Measurements from ENCODE around the gene OPCML.

Gene OPCML

DNA sequence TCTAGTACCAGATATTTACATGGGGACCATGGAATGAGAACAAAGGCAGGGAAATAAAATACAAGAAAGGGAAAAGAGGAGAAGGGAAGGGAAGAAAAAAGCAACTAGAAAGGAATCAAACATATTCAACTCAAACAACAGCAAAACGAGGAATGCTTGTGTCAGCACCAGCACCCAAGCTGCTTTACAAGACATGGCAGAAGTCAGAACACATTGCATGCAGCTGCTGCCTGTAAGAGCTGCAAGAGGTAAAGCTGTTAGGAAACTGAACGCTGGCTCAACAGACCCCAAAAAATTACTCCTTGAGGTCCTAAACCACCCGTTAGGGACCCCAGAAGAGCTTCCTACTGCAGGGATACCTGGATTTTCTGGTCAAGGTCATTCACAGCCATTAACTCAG lies 296.9 kb downstream of the OPCML start:
- DNase-seq (ENCODE audit: low read depth, low spot score): no peak

DNA sequence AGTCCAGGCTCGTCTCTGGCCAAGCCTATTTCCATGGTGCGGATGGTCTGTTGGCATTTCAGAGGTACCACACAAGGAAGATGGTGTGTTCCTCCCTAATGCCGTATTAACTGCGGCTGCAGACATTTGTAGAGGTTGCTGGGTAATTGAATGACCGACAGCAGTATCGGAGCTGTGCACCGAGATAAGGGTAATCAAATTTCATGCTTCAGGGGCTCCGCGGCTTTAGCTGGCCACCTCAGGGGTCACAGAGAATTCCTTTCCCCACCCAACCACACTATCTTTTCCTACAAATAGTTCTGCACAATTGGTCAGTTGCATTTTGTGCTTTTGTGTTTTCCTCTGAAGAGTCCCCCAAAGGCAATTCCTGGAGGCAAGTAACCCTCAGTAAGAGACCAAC lies 297.4 kb downstream of the OPCML start:
- DNase-seq (ENCODE audit: low read depth, low spot score): no peak

DNA sequence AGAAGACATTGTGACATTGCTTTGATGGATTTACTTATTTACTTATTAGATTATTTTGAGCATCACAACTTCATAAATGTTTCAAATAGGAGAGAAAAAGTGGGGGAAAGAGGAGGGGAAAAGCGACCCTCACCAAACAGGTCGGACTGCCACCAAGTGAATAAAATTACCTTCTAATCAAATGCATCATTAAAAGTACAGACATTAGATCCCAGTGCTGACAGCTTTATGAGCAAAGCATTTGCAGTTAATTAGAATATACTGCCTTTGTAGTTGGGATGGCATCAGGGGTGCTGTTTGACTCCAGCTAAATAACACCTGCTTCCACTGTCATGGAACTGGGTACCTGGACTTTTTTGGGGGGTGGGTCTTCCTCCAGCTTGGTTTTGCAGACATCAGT lies 299.6 kb downstream of the OPCML start:
- DNase-seq (ENCODE audit: low read depth, low spot score): no peak

DNA sequence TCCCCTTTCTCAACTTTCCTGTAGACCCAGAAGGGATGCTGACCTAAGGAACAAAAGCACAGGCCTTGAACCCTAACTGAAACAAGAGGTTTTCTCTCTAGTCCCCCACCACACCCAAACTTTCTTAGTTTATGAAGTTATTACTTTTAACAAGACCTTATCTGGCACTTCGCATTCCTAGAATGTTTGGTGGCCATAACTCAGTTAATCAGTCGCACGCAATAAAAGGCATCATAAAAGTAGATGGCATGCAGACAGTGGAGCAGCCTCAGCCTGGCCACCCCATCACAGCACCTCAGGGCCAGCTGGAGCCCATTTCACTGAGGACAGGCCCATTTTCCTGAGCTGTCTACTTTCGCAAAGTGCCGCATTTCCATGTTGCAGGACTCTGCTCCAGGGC lies 301.9 kb downstream of the OPCML start:
- DNase-seq (ENCODE audit: low read depth, low spot score): no peak

DNA sequence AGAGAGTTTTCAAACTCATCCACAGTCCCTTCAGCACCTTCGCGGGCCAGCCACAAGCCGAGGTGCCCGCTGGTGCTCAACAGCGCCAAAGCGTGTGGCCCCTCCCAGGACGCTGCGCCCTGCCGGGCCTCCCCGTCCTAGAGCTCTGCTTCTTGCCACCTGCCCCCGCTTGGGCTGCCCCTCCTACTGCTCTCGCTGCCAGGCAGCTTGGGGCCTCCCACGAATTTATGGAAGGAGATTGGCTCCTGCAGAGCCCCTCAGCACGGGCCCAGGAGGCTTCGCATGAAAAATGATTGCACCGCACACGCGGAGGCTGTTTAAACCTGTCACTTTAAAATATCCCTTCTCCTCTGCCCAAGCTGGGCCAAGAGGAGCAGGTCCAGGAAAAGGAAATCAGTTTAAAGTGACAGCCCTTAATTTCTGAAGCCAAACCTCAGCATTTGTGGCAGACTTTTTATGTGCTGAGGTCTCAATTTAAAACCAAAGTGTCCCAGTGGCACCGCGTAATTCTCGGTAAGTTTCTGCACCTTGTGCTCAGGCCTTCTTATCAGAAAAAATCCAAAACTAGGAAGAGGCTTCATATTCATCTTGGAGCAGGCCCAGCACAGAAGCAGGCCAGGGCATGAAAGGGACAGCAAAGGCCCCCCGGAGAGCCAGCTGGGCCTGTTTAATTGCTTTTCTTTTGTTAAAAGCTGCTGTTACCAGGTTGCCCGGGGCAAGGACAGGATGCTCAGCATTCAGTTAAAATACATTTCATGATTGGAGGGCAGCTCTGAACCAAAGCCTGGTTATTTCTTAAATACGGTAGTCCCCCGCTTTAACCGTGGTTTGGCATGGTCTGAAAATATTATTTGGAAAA lies 303.6 kb downstream of the OPCML start:
- DNase-seq (ENCODE audit: low read depth, low spot score): peak; percentile 45

DNA sequence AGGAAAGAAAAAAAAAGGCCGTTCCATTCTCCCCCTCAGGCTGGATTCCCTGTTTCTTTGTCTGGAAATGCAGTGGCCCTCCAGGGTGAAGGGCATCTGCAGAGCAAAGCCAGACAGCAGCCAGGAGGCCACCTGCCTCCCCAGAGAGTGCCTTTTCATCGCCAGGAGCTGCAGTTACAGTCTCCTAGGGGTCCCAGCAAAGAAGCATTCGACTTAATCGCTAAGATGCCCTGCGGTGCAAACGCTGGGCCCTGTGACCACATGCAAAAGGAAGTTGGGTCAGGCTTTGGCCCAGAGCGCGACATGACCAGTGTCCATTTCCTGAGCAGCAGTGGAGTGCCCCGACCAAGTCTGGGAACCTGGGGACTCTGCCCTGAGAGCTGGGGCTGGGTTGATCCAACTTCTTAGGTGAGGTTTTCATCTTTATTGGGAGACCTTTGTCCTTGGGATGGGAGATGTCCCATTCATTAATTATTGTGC lies 304.6 kb downstream of the OPCML start:
- DNase-seq (ENCODE audit: low read depth, low spot score): no peak

DNA sequence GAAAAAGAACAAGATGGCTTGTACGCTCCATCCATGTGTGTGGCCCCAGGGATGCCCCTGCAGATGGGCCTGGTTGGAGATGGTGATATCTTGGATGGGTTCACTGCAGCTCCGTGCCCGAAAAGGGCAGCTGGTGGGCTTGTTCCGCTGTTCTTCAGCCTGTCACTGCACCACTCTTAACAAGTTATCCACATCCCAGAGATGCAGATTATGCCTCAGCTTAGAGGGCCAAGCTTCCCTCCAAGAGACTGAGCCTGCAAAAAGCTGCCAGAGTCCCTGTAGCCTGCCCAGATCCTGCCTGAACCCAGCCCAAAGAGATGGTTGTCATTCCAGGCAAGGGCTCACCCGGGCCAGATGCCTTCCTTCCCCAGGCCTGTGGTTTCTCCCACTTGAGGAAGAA lies 308.0 kb downstream of the OPCML start:
- DNase-seq (ENCODE audit: low read depth, low spot score): no peak

DNA sequence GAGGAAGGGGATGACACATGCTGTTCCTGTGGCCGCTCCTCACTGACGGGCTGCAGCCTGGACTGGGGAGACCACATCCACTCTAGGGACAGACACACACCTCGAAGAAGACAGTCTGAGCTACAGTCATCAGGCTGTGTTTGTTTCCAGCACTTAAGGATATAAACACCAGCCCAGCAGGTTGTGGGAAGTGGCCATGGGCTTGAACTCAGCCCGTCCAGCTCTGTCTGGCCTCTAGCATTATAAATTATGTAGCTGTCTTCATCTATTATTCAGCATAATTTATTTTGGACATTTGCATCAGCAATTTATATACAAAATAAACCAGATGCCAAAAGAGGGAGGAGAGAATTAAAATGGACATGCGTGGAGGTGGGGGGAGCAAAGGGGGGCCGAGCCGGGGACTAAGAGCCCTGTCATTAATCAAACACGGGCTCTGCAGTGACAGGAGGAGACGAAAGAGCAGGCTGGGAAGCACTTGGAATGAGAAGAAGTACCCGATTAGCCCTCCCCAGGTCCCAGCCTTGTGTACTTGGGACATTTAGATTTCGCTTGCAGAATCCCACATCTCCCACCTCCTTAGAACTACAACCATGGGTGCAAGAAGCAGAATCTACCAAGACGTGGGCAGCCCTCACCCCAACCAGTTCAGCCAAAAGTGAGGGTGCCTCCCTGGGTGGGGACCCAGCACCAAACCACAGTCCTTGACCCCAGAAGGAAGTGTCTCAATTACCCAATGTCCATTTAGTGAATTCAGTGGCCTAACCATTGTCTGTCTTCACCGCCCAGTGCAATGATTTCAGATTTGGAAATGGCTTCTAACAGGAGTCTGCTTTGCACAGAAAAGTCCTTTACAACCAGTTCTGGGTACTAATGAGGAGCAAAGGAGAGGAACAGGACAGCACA lies 309.6 kb downstream of the OPCML start:
- DNase-seq (ENCODE audit: low read depth, low spot score): no peak

DNA sequence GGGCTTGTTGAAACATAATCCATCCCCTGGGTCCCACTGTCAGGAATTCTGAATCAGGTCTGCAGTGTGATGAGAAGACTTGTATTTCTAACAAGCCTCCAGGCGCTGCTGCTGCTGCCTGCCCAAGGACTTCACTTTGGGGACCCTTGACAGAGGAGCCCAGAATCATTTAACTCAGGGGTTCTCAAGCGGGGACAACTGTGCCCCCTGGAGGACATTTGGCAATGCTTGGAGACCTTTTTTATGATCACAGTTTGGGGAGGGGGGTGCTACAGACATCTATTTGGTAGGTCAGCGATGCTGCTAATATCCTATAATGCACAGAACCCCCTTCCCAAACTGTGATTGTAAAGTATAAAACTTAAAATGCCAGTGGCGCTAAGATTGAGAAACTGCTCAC lies 312.8 kb downstream of the OPCML start:
- DNase-seq (ENCODE audit: low read depth, low spot score): no peak

DNA sequence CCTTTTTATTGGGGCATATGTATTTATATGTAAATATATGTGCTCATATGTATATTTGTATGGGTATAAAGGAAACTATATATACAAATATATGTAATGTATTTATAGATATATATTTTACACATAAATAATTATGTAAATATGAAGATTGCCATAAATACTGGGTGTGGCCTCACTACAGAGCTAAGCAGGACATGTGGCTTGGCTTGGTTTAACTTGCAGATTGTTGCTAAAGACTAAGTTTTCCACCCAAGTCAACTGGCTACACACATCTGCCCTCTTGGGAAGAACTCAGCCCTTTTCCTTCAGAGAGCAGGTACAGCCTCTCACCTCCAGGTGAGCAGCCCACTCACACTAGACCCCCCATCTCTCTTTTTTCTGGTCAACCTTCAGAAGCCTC lies 315.5 kb downstream of the OPCML start:
- DNase-seq (ENCODE audit: low read depth, low spot score): no peak

DNA sequence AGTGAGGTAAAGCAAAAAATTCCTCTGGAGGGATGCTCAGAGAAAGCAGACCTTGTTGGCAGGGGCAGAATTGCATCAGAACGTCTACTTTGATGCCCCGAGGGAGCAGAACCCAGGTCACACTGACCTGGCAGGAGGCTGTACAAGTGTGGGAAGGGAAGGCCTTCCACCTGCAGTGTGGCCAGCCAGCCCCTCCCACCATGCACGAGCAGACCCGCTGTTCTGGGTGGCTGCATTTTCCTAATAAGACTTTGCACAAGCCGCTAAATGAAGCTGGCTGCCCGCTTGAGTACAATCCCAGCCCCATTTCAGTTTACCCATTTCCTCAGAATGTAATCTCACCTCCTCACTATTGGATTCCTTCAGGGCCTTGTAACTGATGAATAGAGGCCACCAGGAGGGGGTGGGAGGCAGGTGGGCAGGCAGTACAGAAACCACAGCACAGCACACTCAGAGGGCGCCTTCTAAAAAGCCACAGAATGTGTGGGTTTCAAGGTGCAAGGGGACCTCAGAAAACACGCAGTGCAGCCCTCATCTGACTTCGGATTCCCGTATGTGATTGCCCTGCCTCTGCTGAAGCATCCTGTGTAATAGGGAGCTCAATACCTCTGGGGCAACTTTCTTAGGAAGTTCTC lies 316.6 kb downstream of the OPCML start:
- DNase-seq (ENCODE audit: low read depth, low spot score): no peak

DNA sequence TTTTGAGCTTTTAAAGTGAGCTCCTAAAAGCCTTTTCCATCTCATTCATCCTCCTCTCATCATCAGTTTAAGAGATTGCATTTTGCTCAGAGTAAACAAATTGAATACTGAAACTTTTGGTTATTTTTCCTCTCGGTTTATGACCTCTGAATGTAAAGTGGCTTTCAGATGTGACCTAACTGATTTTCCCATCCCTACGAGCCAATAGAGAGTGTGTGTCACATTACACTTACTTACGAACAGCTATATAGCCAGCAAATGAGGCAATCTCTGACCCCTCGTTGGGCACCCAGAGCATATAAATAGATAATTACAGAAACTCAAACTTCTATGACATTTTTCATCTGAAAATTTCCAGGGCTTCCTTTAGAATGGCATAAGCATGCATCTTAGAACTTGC lies 317.7 kb downstream of the OPCML start:
- no peak for DNase-seq (ENCODE audit: low read depth, low spot score)

DNA sequence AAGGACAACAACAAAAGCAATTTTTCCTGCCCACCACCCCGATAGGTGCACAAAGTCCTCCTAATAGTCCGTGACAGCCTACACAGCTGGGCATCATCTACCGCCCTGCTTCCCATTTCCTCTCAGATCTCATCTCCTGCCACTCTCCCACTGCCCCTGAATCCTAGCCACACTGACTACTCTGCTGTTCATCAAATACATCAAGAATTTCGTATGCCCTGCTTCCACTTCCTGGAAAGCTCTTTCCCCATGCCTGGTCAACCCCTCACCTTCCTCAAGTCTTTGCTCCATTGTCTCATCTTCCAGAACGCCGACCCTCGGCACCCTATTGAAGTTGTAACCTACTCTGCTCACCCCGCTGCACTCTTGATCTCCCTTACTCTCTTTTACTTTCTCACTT lies 320.1 kb downstream of the OPCML start:
- no peak for DNase-seq (ENCODE audit: low read depth, low spot score)

DNA sequence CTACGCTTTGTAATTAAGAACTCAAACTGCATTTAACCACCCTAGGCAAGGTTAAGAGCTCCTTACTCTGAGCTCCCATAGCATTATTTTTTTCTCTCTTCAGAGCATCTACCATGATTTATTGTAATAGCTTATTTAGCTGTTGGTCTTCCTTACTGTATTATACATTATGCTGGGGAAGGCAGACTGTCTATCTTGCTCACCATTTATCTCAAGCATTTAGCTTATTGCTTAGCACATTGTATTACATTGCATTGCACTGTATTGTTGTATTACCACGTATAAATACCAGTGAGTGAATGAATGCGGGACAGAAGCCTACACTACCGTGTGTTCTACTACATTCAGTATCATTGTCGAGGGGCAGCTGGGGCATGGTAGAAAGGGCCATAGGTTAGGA lies 324.3 kb downstream of the OPCML start:
- DNase-seq (ENCODE audit: low read depth, low spot score): no peak

DNA sequence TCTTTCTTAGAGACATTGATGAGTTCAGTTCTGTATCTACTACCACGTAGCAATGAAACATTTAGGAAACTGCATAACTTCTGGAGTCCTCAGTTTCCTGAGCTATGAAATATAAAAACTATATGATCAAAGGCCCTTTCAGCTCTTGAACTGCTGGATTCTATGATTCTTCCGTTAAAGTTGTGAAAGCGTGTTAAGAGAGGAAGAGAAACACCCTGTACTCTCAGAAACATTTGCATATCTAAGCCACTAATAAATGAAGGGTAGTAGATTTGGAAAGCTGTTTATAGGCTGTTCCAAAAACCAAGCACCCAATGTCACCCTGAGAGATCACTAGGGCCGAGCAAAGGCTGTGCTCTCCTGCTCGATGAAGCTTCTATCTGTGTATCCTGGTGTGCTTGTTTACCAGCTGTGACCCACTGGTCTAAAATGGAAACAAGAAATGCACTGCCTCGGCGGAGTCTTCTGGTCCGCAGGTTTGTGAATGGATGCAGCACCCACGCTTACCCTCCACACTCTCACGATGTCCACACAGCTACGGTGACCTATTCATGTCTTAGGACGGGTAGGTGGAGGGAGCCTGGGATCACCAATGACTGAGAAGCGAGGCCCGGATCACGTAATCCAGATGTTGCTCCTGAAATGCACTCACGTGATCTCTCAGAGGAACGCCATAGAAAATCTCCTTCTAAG lies 325.8 kb downstream of the OPCML start:
- no peak for DNase-seq (ENCODE audit: low read depth, low spot score)

DNA sequence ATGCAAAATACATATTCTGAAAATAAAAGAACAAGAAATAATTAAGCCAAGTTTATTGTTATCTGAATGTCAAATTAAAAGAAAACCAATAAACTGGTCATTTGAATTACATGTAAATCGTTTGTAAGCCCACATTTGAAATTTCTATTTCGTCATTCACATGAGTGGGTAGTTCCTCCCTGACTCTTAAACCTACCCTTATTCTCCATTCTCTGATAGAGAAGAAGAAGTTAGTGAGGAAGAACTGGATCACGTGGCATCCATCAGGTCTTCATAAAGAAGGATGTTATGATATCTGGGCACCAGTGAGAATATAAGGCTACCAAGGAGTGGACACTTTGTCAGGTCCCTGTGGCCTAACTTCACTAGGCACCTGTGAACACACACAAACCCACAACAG lies 328.1 kb downstream of the OPCML start:
- DNase-seq (ENCODE audit: low read depth, low spot score): no peak

DNA sequence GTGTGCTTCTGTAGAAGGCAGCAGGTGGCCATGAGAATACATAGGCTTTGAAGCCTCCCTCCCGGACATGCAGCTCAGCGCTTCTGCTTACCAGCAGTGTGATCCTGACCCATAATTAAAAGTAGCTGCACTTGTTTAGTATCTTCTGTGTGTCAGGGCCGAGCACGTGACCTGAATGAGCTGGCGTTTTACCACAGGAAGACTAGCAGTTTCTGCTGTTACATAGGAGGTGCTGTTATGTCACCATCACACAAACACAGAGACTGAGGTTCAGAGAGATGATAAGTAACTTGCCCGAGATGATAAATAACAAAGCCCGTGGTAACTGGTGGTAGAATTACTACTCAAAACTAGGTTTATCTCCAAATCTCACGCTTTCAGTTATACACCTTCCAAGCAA lies 329.5 kb downstream of the OPCML start:
- DNase-seq (ENCODE audit: low read depth, low spot score): no peak

DNA sequence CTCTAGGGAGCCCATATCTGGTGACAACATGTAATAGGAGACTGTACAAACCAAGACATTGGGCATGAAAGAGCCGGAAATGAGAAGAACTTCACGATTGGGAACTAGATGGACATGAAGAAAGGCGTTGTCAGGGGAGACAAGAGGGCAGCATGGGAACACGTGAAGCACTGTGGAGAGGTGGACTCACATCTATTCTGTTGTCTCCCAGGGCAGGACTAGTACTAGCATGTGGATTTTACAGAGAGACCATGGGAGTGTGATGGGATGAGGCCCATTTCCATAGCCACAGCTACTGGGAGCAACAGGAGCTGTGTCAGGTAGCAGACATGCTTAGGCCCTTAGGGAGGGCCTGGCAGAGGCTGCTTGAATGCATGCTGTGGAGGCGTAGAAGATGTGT lies 333.9 kb downstream of the OPCML start:
- DNase-seq (ENCODE audit: low read depth, low spot score): no peak

DNA sequence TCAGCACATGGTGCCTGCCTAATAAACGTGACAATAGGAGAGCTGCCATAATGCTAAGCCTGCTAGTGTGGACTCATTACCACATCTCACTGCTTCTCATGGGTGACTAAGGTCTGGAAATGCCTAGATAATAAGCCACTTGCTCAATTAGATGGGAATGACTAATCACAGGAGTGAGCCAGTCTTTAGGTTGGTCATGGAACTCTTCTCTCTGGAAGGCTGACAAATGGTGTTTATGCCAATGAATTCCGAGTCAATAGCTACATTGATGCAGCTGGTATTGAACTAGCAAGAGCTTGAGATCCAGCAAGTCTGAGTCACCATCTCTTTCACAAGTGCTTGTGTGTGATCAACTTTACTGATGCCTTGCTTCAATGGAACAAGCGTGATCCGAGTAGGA lies 334.9 kb downstream of the OPCML start:
- no peak for DNase-seq (ENCODE audit: low read depth, low spot score)

DNA sequence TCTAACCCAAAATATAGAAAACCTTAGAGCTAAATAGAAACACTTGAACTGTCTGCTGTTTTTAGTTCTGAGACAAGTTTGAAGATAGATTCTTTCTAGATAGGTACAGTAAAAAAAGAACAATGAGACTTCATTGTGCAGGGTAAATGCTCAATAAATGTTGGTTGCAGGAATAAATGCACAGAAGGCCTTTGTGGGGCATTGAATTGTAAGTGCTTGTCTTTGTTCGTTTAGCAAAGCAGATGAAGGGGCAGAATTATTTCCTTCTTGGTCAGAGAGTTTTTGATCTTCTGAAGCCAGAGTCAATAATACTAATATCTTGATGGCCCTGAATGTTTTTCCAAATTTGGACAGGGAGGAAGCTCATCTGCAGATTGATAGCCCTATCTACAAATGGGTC lies 340.4 kb downstream of the OPCML start:
- DNase-seq (ENCODE audit: low read depth, low spot score): no peak

DNA sequence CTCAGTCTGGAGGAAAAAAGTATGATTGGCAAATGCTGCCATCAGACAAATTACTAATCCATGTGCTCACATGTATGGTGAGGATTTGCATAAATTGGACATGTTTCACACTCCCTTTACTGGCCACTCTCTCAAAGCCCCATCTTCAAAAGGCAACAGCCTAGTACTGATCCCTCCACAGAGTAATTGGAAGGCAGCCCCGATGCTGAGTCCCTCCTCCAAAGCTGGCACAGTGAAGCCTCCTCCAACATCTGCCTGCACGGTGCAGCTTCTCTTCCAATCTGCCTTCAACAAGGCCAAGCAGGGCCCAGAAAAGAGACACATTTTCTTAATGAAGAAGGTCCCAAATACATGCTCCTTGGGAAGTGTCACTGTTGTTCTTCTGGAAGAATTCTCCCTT lies 350.6 kb downstream of the OPCML start:
- no peak for DNase-seq (ENCODE audit: low read depth, low spot score)

DNA sequence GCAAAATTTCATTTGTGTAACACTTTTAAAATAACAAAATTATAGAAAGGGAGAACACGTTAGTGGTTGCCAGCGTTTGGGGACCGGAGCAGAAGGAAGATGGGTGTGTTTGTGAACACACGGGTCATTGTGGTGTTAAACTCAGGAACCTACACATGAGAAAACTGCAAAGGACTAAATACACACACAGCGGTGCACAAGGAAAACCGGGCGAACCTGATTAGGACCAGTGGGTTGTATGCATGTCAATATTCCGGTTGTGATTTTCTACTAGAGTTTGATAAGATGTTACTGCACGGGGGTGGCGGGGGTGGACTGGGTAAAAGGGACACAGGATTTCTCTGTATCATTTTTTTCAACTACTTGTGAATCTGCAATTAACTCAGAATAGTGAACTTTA lies 351.2 kb downstream of the OPCML start:
- DNase-seq (ENCODE audit: low read depth, low spot score): no peak

All from iPS DF 19.7 (cell line).